Measurements from ENCODE around the gene TNRC6C. TPM values are rescaled to one million over a fixed set of nuclear protein-coding genes. Genes with fewer than 3 reads are reported as not detected.
A peak's percentile ranks its signal among the peaks of the same experiment; 100 is the strongest.

Gene TNRC6C
- total and polyA plus RNA-seq, 2 experiments from 2014 or later, result 4.2 to 5.6 TPM

DNA sequence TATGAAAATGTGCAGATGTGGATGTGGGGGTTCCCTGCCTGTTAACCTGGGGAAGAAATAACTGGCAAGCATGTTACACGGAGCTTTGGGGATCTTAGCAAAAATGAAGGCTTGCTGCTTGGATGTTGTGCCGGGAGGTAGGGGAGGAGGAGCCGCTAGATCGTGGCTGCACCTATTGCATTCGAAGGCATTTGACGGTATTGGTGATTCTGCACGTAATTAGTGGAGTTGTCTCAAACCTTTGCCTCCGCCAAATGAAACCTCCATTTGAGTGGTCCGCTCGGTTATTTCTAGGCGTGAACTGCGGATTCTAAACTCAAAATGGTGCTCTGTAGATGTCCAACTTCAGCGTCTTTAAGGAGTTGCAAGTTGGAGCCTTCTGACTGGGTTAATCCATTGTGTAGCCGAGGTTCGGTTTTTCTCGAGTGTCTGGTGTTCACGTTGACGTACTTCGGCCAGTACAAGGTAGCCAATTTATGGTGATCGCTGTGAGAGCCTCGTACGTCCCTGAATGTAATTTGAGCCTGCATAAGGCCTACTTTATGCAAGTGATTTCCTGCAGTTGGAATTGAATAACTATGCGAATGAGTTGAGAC lies 1.5 kb downstream of the TNRC6C start:
- Histone ChIP-seq H3K27ac (no peak overlapping the region), H2AFZ (no peak overlapping the region), H3K79me2 (peaks cover 57% of the 10 kb centered on the region), H3K4me1 (ENCODE audit: insufficient read depth) (peaks cover 13% of the 10 kb centered on the region), H4K20me1 (ENCODE audit: insufficient read depth, poor library complexity, severe bottlenecking) (peaks cover 48% of the 10 kb centered on the region), H3K36me3 (replicated peaks; ENCODE audit: insufficient read depth, low read depth) (no peaks in the 10 kb centered on the region), H3K9me2 (replicated peaks; ENCODE audit: insufficient read depth) (no peaks in the 10 kb centered on the region), H3K4me2 (peak overlapping the region; percentile 84), H3K9me3 (ENCODE audit: low read depth) (no peaks in the 10 kb centered on the region), H3K4me3 (peak overlapping the region; percentile 22), H3K27me3 (peaks cover 15% of the 10 kb centered on the region)
- peak; percentile 11 for DNase-seq (ENCODE audit: low spot score)
- TF ChIP-seq EZH2 (IDR thresholded peaks at IDR 0.05; ENCODE audit: borderline replicate concordance) (no peak), EZH2phosphoT487 (IDR thresholded peaks at IDR 0.05; ENCODE audit: low read depth, severe bottlenecking, unreplicated experiment) (no peak)
- TF ChIP-seq, protein P1, sequence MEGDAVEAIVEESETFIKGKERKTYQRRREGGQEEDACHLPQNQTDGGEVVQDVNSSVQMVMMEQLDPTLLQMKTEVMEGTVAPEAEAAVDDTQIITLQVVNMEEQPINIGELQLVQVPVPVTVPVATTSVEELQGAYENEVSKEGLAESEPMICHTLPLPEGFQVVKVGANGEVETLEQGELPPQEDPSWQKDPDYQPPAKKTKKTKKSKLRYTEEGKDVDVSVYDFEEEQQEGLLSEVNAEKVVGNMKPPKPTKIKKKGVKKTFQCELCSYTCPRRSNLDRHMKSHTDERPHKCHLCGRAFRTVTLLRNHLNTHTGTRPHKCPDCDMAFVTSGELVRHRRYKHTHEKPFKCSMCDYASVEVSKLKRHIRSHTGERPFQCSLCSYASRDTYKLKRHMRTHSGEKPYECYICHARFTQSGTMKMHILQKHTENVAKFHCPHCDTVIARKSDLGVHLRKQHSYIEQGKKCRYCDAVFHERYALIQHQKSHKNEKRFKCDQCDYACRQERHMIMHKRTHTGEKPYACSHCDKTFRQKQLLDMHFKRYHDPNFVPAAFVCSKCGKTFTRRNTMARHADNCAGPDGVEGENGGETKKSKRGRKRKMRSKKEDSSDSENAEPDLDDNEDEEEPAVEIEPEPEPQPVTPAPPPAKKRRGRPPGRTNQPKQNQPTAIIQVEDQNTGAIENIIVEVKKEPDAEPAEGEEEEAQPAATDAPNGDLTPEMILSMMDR (IDR thresholded peaks at IDR 0.05; ENCODE audit: poor library complexity), result no peak
- WGBS (ENCODE audit: low lambda C conversion rate, missing lambda C conversion rate), result 6% methylated on average over 23 of the region's 23 CpGs

- WGBS (ENCODE audit: low lambda C conversion rate, missing lambda C conversion rate), result 87% methylated on average over 4 of the region's 4 CpGs
- Histone ChIP-seq H3K27ac (no peak overlapping the region), H3K79me2 (peaks cover 74% of the 10 kb centered on the region), H2AFZ (no peak overlapping the region), H3K9me3 (ENCODE audit: low read depth) (no peaks in the 10 kb centered on the region), H3K4me1 (ENCODE audit: insufficient read depth) (peaks cover 13% of the 10 kb centered on the region), H3K9me2 (replicated peaks; ENCODE audit: insufficient read depth) (no peaks in the 10 kb centered on the region), H3K36me3 (replicated peaks; ENCODE audit: insufficient read depth, low read depth) (no peaks in the 10 kb centered on the region), H3K4me3 (no peak overlapping the region), H4K20me1 (ENCODE audit: insufficient read depth, poor library complexity, severe bottlenecking) (peaks cover 64% of the 10 kb centered on the region), H3K4me2 (peak overlapping the region; percentile 12), H3K27me3 (peaks cover 6% of the 10 kb centered on the region)
- DNase-seq (ENCODE audit: low spot score), result no peak
- TF ChIP-seq EZH2 (IDR thresholded peaks at IDR 0.05; ENCODE audit: borderline replicate concordance) (no peak), EZH2phosphoT487 (IDR thresholded peaks at IDR 0.05; ENCODE audit: low read depth, severe bottlenecking, unreplicated experiment) (no peak)
- TF ChIP-seq, protein P1 (IDR thresholded peaks at IDR 0.05; ENCODE audit: poor library complexity), result no peak
These were observed 3.2 kb downstream of the TNRC6C start for GRCh38 chr17:77961741-77962140.

DNA sequence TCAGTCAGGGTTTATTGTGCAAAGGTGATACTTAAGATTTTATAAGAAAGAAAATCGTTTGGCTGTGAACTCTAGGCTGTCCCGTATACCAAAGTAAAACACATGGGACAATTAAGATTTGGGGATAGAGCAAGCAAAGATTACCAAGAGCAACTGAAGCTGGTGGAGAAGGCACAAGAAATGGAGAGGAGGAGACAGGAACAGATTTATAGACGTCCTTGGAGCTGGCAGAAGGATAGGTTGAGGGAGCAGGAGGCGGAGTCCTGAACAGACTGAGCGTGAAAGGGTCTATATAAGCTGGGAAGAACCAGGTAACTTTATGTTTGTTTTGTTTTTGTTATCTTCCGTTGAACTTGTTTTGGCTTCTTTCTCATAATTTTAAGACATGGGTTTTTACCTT lies 3.8 kb downstream of the TNRC6C start:
- no peaks in the 10 kb centered on the region for H3K9me2 ChIP-seq (replicated peaks; ENCODE audit: insufficient read depth)
- peaks cover 67% of the 10 kb centered on the region for H4K20me1 ChIP-seq (ENCODE audit: insufficient read depth, poor library complexity, severe bottlenecking)
- H3K27me3 ChIP-seq, result no peaks in the 10 kb centered on the region
- H3K36me3 ChIP-seq (replicated peaks; ENCODE audit: insufficient read depth, low read depth), result no peaks in the 10 kb centered on the region
- TF ChIP-seq, protein P1 (IDR thresholded peaks at IDR 0.05; ENCODE audit: poor library complexity), result no peak
- no peak for TF ChIP-seq EZH2 (IDR thresholded peaks at IDR 0.05; ENCODE audit: borderline replicate concordance)
- TF ChIP-seq EZH2phosphoT487 (IDR thresholded peaks at IDR 0.05; ENCODE audit: low read depth, severe bottlenecking, unreplicated experiment), result no peak
- H2AFZ ChIP-seq, result no peak overlapping the region
- WGBS (ENCODE audit: low lambda C conversion rate, missing lambda C conversion rate), result 71% methylated on average over 6 of the region's 6 CpGs
- no peaks in the 10 kb centered on the region for H3K9me3 ChIP-seq (ENCODE audit: low read depth)
- no peak for DNase-seq (ENCODE audit: low spot score)
- H3K27ac ChIP-seq, result no peak overlapping the region
- no peak overlapping the region for H3K4me3 ChIP-seq
- H3K4me1 ChIP-seq (ENCODE audit: insufficient read depth), result peaks cover 10% of the 10 kb centered on the region
- peaks cover 79% of the 10 kb centered on the region for H3K79me2 ChIP-seq
- no peak overlapping the region for H3K4me2 ChIP-seq

Data from hepatocyte (in vitro differentiated cells).